ENCODE measurements around the gene APLNR.
"Not testable (repeated sequence)": the region's sequence is repeated elsewhere in the genome, so short reads cannot be mapped to it uniquely, and the experiment has no call there.

- TF ChIP-seq PATZ1 (CRISPR knock-in tag; IDR thresholded peaks at IDR 0.05; ENCODE audit: borderline replicate concordance); CSRNP3 (CRISPR knock-in tag; IDR thresholded peaks at IDR 0.05); ZFP30 (CRISPR knock-in tag; IDR thresholded peaks at IDR 0.05); CSDC2 (CRISPR knock-in tag; IDR thresholded peaks at IDR 0.05); SNAI2 (CRISPR knock-in tag; IDR thresholded peaks at IDR 0.05); RARB (CRISPR knock-in tag; IDR thresholded peaks at IDR 0.05): not testable (repeated sequence)
- TF ChIP-seq, protein P1, sequence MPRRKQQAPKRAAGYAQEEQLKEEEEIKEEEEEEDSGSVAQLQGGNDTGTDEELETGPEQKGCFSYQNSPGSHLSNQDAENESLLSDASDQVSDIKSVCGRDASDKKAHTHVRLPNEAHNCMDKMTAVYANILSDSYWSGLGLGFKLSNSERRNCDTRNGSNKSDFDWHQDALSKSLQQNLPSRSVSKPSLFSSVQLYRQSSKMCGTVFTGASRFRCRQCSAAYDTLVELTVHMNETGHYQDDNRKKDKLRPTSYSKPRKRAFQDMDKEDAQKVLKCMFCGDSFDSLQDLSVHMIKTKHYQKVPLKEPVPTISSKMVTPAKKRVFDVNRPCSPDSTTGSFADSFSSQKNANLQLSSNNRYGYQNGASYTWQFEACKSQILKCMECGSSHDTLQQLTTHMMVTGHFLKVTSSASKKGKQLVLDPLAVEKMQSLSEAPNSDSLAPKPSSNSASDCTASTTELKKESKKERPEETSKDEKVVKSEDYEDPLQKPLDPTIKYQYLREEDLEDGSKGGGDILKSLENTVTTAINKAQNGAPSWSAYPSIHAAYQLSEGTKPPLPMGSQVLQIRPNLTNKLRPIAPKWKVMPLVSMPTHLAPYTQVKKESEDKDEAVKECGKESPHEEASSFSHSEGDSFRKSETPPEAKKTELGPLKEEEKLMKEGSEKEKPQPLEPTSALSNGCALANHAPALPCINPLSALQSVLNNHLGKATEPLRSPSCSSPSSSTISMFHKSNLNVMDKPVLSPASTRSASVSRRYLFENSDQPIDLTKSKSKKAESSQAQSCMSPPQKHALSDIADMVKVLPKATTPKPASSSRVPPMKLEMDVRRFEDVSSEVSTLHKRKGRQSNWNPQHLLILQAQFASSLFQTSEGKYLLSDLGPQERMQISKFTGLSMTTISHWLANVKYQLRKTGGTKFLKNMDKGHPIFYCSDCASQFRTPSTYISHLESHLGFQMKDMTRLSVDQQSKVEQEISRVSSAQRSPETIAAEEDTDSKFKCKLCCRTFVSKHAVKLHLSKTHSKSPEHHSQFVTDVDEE (CRISPR knock-in tag; IDR thresholded peaks at IDR 0.05) = not testable (repeated sequence)
- TF ChIP-seq, protein P2, sequence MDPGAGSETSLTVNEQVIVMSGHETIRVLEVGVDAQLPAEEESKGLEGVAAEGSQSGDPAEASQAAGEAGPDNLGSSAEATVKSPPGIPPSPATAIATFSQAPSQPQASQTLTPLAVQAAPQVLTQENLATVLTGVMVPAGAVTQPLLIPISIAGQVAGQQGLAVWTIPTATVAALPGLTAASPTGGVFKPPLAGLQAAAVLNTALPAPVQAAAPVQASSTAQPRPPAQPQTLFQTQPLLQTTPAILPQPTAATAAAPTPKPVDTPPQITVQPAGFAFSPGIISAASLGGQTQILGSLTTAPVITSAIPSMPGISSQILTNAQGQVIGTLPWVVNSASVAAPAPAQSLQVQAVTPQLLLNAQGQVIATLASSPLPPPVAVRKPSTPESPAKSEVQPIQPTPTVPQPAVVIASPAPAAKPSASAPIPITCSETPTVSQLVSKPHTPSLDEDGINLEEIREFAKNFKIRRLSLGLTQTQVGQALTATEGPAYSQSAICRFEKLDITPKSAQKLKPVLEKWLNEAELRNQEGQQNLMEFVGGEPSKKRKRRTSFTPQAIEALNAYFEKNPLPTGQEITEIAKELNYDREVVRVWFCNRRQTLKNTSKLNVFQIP (CRISPR knock-in tag; IDR thresholded peaks at IDR 0.05; ENCODE audit: borderline replicate concordance, low read depth) = not testable (repeated sequence)
These were observed 44.5 kb upstream of the APLNR start for GRCh38 chr11:57281546-57281945.

All from SK-N-SH treated with all-trans-retinoic acid at 6 μM for 48 hours (cell line).